ENCODE data around the gene FBXL12.
"Not testable (repeated sequence)": the region's sequence is repeated elsewhere in the genome, so short reads cannot be mapped to it uniquely, and the experiment has no call there.

Gene FBXL12

GRCh38 chr19:9818734-9819595 lies at the start of gene FBXL12:
Gene FBXL12, minus strand, starts transcription at chr19:9819079. Its CDS starts 266 bp downstream, at chr19:9818813.
- DNase-seq (ENCODE audit: low spot score): peak; percentile 100

- no peak for DNase-seq (ENCODE audit: low spot score)
These were observed 47.0 kb upstream of the FBXL12 start for GRCh38 chr19:9865732-9866501.

GRCh38 chr19:9863759-9864158 lies 44.9 kb upstream of the FBXL12 start:
- no peak for DNase-seq (ENCODE audit: low spot score)

GRCh38 chr19:9862938-9863337 lies 44.1 kb upstream of the FBXL12 start:
- DNase-seq (ENCODE audit: low spot score): no peak

- no peak for DNase-seq (ENCODE audit: low spot score)
These were observed 42.6 kb upstream of the FBXL12 start for GRCh38 chr19:9861503-9861902.

- DNase-seq (ENCODE audit: low spot score): no peak
These were observed 41.5 kb upstream of the FBXL12 start for GRCh38 chr19:9860407-9860806.

- DNase-seq (ENCODE audit: low spot score): no peak
These were observed 39.9 kb upstream of the FBXL12 start for GRCh38 chr19:9858766-9859165.

GRCh38 chr19:9857920-9858746 lies 39.3 kb upstream of the FBXL12 start:
- no peak for DNase-seq (ENCODE audit: low spot score)

- no peak for DNase-seq (ENCODE audit: low spot score)
These were observed 38.3 kb upstream of the FBXL12 start for GRCh38 chr19:9857076-9857721.

GRCh38 chr19:9856609-9857008 lies 37.7 kb upstream of the FBXL12 start:
- no peak for DNase-seq (ENCODE audit: low spot score)

GRCh38 chr19:9854282-9854846 lies 35.5 kb upstream of the FBXL12 start:
- DNase-seq (ENCODE audit: low spot score): no peak

- DNase-seq (ENCODE audit: low spot score): no peak
These were observed 31.5 kb upstream of the FBXL12 start for GRCh38 chr19:9850235-9850959.

GRCh38 chr19:9849791-9850190 lies 30.9 kb upstream of the FBXL12 start:
- no peak for DNase-seq (ENCODE audit: low spot score)

GRCh38 chr19:9848762-9849161 lies 29.9 kb upstream of the FBXL12 start:
- DNase-seq (ENCODE audit: low spot score): no peak

GRCh38 chr19:9848060-9848459 lies 29.2 kb upstream of the FBXL12 start:
- no peak for DNase-seq (ENCODE audit: low spot score)

GRCh38 chr19:9847087-9847671 lies 28.3 kb upstream of the FBXL12 start:
- DNase-seq (ENCODE audit: low spot score): no peak

GRCh38 chr19:9843626-9844273 lies 24.9 kb upstream of the FBXL12 start:
- DNase-seq (ENCODE audit: low spot score): not testable (repeated sequence)

- DNase-seq (ENCODE audit: low spot score): no peak
These were observed 24.2 kb upstream of the FBXL12 start for GRCh38 chr19:9842834-9843625.

- DNase-seq (ENCODE audit: low spot score): no peak
These were observed 20.5 kb upstream of the FBXL12 start for GRCh38 chr19:9839415-9839814.

Measured in putamen (tissue), 1 donor.